WTC11 (cell line): ENCODE results near the gene ADD2. TPM values are rescaled to one million over a fixed set of nuclear protein-coding genes. Genes with fewer than 3 reads are reported as not detected.

ENCODE experiments used
- ATAC-seq: fragments of 200-7000 bp; cut with Tn5 transposase; 2 replicates; pipeline ENCODE4 v1.10.0; 2021; ENCODE audit warnings: mild to moderate bottlenecking, moderate library complexity
- CTCF ChIA-PET: fragments of 300-600 bp; sonication (Branson Sonifier 250); formaldehyde crosslinking; loops from one replicate; lab custom pipeline; 2021; ENCODE audit warnings: antibody characterized with exemption; lab: Charles Lee
- POLR2A ChIA-PET: fragments of 350-600 bp; sonication (Branson Sonifier 250); formaldehyde crosslinking; loops from one replicate; lab custom pipeline; 2021; ENCODE audit warnings: antibody characterized with exemption; lab: Charles Lee
- DNase-seq: peaks from one replicate; pipeline ENCODE4 v3.0.0; 2021; ENCODE audit warnings: low spot score
- H3K27ac Mint-ChIP-seq: 2 replicates; pipeline ENCODE4 v1.8.0; 2021; ENCODE audit warnings: mixed read lengths
- H3K27me3 Mint-ChIP-seq: 2 replicates; pipeline ENCODE4 v1.8.0; 2021; ENCODE audit warnings: low read depth, mild to moderate bottlenecking, moderate library complexity, mixed read lengths
- H3K36me3 Mint-ChIP-seq: 2 replicates; pipeline ENCODE4 v1.8.0; 2021; ENCODE audit warnings: mixed read lengths
- H3K4me1 Mint-ChIP-seq: 2 replicates; pipeline ENCODE4 v1.8.0; 2022; ENCODE audit warnings: mixed read lengths
- H3K4me3 Mint-ChIP-seq: 2 replicates; pipeline ENCODE4 v1.8.0; 2021; ENCODE audit warnings: mild to moderate bottlenecking, moderate library complexity, mixed read lengths
- H3K9me3 Mint-ChIP-seq: 2 replicates; pipeline ENCODE4 v1.8.0; 2021; ENCODE audit warnings: mixed read lengths
- AR ChIP-seq: fragments of 250-450 bp; sonication (Bioruptor Pico); IDR thresholded peaks from 2 replicates; pipeline ENCODE4 v1.9.0; 2021; ENCODE audit warnings: mild to moderate bottlenecking
- FOXP4 ChIP-seq: sonication (generic); formaldehyde crosslinking; IDR thresholded peaks from 2 replicates; pipeline ENCODE4 v1.8.0; 2022; ENCODE audit warnings: mild to moderate bottlenecking, missing genetic modification reagents
- GABPB1 ChIP-seq: sonication (generic); formaldehyde crosslinking; IDR thresholded peaks from 2 replicates; pipeline ENCODE4 v1.8.1; 2023; ENCODE audit warnings: mild to moderate bottlenecking, missing genetic modification reagents
- IRF1 ChIP-seq: sonication (generic); formaldehyde crosslinking; IDR thresholded peaks from 2 replicates; pipeline ENCODE4 v1.8.0; 2023; ENCODE audit warnings: missing genetic modification reagents
- JAZF1 ChIP-seq: fragments of 250-450 bp; sonication (Bioruptor Pico); IDR thresholded peaks from 2 replicates; pipeline ENCODE4 v1.9.0; 2021; ENCODE audit warnings: moderate library complexity, mild to moderate bottlenecking, inconsistent platforms
- PRRX2 ChIP-seq: fragments of 250-450 bp; sonication (Bioruptor Pico); IDR thresholded peaks from 2 replicates; pipeline ENCODE4 v1.8.0; 2021; ENCODE audit warnings: mild to moderate bottlenecking
- RELA ChIP-seq: sonication (generic); formaldehyde crosslinking; IDR thresholded peaks from 2 replicates; pipeline ENCODE4 v1.8.1; 2022; ENCODE audit warnings: missing genetic modification reagents, mild to moderate bottlenecking, borderline replicate concordance
- SMAD3 ChIP-seq: sonication (generic); formaldehyde crosslinking; IDR thresholded peaks from 2 replicates; pipeline ENCODE4 v1.8.0; 2022; ENCODE audit warnings: missing genetic modification reagents, mild to moderate bottlenecking, borderline replicate concordance
- TEAD4 ChIP-seq: sonication (generic); formaldehyde crosslinking; IDR thresholded peaks from 2 replicates; pipeline ENCODE4 v1.8.0; 2022; ENCODE audit warnings: mild to moderate bottlenecking, missing genetic modification reagents
- ZNF121 ChIP-seq: sonication (generic); formaldehyde crosslinking; IDR thresholded peaks from 2 replicates; pipeline ENCODE4 v1.8.0; 2023; ENCODE audit warnings: missing genetic modification reagents
- ZNF232 ChIP-seq: sonication (generic); formaldehyde crosslinking; IDR thresholded peaks from 2 replicates; pipeline ENCODE4 v1.8.0; 2022; ENCODE audit warnings: mild to moderate bottlenecking, missing genetic modification reagents
- ZNF263 ChIP-seq: sonication (generic); formaldehyde crosslinking; IDR thresholded peaks from 2 replicates; pipeline ENCODE4 v1.8.1; 2022; ENCODE audit warnings: low read depth, mild to moderate bottlenecking, moderate library complexity, missing genetic modification reagents
- ZNF425 ChIP-seq: fragments of 250-450 bp; sonication (Bioruptor Pico); conservative IDR thresholded peaks from 2 replicates; pipeline ENCODE4 v1.9.0; 2021; ENCODE audit warnings: mild to moderate bottlenecking
- ZNF512 ChIP-seq: sonication (generic); formaldehyde crosslinking; IDR thresholded peaks from 2 replicates; pipeline ENCODE4 v1.8.1; 2022; ENCODE audit warnings: missing genetic modification reagents, borderline replicate concordance
- total RNA-seq: library from RNA; stranded (reverse); gene quantifications from 3 replicates; pipeline ENCODE4 v1.2.3, GENCODE V29; 2021
- TF ChIP-seq, protein P1 (sequence below): fragments of 250-450 bp; sonication (Bioruptor Pico); IDR thresholded peaks from 2 replicates; pipeline ENCODE4 v1.9.0; 2021; ENCODE audit warnings: mild to moderate bottlenecking, borderline replicate concordance
- TF ChIP-seq, protein P2 (sequence below): sonication (generic); formaldehyde crosslinking; IDR thresholded peaks from 2 replicates; pipeline ENCODE4 v1.8.1; 2022; ENCODE audit warnings: mild to moderate bottlenecking, moderate library complexity, missing genetic modification reagents
- TF ChIP-seq, protein P3 (sequence below): sonication (generic); formaldehyde crosslinking; IDR thresholded peaks from 2 replicates; pipeline ENCODE4 v1.8.1; 2023; ENCODE audit warnings: mild to moderate bottlenecking, moderate library complexity, missing genetic modification reagents
- TF ChIP-seq, protein P4 (sequence below): sonication (generic); formaldehyde crosslinking; IDR thresholded peaks from 2 replicates; pipeline ENCODE4 v1.8.1; 2022; ENCODE audit warnings: mild to moderate bottlenecking, missing genetic modification reagents, moderate library complexity, borderline replicate concordance

Gene ADD2
- total RNA-seq, 1 experiment from 2014 or later, result 196 TPM

DNA sequence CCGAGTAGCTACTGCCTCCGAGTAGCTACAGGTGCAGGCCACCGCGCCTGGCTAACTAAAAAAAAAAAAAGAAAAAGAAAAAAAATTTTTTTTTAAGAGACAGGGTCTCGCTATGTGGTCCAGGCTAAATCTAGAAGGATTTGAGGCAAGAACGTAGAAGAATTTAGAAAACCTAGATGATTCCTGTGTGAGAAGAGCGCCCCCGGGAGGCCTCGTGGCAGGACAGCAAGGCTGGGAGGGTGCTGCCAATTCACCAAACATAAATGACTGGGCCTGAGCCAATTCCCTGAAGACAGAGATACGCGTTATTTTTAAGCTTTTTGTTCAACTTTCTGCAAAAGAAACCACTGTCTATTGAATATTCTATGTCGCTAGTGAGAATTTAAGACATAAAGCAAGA is 124.3 kb downstream of the ADD2 start (continued):
- TF ChIP-seq, protein P1, sequence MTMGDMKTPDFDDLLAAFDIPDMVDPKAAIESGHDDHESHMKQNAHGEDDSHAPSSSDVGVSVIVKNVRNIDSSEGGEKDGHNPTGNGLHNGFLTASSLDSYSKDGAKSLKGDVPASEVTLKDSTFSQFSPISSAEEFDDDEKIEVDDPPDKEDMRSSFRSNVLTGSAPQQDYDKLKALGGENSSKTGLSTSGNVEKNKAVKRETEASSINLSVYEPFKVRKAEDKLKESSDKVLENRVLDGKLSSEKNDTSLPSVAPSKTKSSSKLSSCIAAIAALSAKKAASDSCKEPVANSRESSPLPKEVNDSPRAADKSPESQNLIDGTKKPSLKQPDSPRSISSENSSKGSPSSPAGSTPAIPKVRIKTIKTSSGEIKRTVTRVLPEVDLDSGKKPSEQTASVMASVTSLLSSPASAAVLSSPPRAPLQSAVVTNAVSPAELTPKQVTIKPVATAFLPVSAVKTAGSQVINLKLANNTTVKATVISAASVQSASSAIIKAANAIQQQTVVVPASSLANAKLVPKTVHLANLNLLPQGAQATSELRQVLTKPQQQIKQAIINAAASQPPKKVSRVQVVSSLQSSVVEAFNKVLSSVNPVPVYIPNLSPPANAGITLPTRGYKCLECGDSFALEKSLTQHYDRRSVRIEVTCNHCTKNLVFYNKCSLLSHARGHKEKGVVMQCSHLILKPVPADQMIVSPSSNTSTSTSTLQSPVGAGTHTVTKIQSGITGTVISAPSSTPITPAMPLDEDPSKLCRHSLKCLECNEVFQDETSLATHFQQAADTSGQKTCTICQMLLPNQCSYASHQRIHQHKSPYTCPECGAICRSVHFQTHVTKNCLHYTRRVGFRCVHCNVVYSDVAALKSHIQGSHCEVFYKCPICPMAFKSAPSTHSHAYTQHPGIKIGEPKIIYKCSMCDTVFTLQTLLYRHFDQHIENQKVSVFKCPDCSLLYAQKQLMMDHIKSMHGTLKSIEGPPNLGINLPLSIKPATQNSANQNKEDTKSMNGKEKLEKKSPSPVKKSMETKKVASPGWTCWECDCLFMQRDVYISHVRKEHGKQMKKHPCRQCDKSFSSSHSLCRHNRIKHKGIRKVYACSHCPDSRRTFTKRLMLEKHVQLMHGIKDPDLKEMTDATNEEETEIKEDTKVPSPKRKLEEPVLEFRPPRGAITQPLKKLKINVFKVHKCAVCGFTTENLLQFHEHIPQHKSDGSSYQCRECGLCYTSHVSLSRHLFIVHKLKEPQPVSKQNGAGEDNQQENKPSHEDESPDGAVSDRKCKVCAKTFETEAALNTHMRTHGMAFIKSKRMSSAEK, result no peak
- no peak for TF ChIP-seq FOXP4
- no peak for TF ChIP-seq SMAD3 (CRISPR knock-in tag)
- peak; percentile 27; the same call in 1 of the 2 replicates for TF ChIP-seq ZNF121 (CRISPR knock-in tag)
- TF ChIP-seq GABPB1 (CRISPR knock-in tag), result no peak
- TF ChIP-seq TEAD4 (CRISPR knock-in tag), result no peak
- TF ChIP-seq, protein P2, sequence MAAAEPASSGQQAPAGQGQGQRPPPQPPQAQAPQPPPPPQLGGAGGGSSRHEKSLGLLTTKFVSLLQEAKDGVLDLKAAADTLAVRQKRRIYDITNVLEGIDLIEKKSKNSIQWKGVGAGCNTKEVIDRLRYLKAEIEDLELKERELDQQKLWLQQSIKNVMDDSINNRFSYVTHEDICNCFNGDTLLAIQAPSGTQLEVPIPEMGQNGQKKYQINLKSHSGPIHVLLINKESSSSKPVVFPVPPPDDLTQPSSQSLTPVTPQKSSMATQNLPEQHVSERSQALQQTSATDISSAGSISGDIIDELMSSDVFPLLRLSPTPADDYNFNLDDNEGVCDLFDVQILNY (CRISPR knock-in tag), result no peak
- TF ChIP-seq ZNF232 (CRISPR knock-in tag), result no peak

DNA sequence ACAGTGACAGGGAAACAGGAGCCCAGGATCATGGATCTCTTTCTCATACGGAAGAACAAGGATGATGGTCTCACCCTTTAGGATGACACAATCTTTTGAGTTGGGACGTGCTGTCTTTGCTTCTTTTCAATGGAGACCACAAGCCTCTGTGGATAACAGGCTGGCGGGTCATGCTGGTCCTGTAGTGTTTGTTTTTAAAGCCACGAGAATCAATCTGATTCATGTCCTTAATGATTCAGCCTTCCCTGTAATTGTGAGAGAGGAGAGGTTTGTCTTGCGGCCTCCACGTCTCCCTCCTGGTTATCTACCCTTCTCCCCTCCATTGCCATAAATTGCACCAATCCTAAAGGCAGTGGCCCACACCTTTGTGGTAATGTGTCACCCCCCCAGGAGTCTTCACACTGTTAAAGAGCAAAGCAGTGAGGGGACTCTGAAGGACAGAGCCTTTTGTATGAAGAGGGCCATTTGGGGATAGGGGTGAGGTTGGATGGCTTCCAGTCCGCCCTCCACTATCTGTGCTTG is 126.7 kb downstream of the ADD2 start:
- DNase-seq, result no peak
- Mint-ChIP-seq H3K4me3 (no peak overlapping the region), H3K9me3 (peaks cover 9% of the 10 kb centered on the region), H3K27ac (no peak overlapping the region), H3K36me3 (peaks cover 3% of the 10 kb centered on the region; the same call in 1 of the 2 replicates), H3K4me1 (peaks cover 2% of the 10 kb centered on the region), H3K27me3 (peaks cover 9% of the 10 kb centered on the region)
- ATAC-seq, result no peak
- ChIA-PET CTCF (no interaction called here), POLR2A (no interaction called here)
- TF ChIP-seq ZNF263 (no peak), RELA (no peak), PRRX2 (no peak), IRF1 (no peak), AR (CRISPR knock-in tag) (no peak), ZNF425 (CRISPR knock-in tag) (no peak), JAZF1 (no peak), ZNF512 (CRISPR knock-in tag) (no peak)
- TF ChIP-seq, protein P3, sequence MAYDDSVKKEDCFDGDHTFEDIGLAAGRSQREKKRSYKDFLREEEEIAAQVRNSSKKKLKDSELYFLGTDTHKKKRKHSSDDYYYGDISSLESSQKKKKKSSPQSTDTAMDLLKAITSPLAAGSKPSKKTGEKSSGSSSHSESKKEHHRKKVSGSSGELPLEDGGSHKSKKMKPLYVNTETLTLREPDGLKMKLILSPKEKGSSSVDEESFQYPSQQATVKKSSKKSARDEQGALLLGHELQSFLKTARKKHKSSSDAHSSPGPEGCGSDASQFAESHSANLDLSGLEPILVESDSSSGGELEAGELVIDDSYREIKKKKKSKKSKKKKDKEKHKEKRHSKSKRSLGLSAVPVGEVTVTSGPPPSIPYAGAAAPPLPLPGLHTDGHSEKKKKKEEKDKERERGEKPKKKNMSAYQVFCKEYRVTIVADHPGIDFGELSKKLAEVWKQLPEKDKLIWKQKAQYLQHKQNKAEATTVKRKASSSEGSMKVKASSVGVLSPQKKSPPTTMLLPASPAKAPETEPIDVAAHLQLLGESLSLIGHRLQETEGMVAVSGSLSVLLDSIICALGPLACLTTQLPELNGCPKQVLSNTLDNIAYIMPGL (CRISPR knock-in tag), result no peak
- TF ChIP-seq, protein P4, sequence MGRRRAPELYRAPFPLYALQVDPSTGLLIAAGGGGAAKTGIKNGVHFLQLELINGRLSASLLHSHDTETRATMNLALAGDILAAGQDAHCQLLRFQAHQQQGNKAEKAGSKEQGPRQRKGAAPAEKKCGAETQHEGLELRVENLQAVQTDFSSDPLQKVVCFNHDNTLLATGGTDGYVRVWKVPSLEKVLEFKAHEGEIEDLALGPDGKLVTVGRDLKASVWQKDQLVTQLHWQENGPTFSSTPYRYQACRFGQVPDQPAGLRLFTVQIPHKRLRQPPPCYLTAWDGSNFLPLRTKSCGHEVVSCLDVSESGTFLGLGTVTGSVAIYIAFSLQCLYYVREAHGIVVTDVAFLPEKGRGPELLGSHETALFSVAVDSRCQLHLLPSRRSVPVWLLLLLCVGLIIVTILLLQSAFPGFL (CRISPR knock-in tag), result no peak
